ENCODE measurements around the gene ZNF214.

ZNF214 gene

GRCh38 chr11:7020183-7020917, at the start of gene ZNF214, which contains the start of gene NLRP14:
TSS of gene ZNF214 (minus strand) at chr11:7020346. CDS start at chr11:7002835, 17,511 bp downstream.
TSS of gene NLRP14 (plus strand) at chr11:7020479. CDS start at chr11:7038587, 18,108 bp downstream.
- peak; percentile 60 for DNase-seq

DNA sequence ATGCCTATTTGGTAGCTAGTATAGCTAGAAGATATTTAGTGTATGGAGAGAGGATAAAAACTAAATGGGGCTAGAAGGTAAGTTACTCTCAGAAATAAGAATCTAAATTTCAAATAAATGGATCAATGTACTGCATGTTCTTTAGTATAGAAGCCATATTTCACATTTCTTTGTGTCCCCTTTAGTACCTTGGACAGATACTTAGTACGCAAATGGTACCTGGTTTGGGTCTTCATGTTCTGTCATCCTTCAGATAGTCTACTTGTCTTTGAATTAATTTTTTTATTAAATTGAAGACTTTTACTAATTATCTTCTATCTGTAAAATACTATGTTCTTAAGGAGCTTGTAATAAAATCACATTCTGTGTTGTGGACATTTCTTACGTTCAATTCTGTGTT, 42.4 kb upstream of the ZNF214 start:
- DNase-seq = no peak

GRCh38 chr11:7060868-7061267, 40.7 kb upstream of the ZNF214 start:
- no peak for DNase-seq

DNA sequence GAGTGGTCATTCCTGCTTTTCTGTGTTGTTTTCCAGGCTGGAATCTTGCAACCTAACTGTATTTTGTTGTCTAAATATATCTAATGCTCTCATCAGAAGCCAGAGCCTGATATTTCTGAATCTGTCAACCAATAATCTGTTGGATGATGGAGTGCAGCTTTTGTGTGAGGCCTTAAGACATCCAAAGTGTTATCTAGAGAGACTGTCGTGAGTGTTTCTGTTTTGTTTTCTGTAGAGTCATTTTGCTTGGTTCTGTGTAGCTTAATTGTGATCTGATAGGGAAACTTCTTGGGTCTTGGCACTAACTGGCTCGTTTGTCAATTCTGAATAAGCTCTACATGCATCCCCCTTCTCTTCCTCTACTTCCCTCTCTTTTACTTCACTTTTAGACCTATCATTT, 37.5 kb upstream of the ZNF214 start:
- no peak for DNase-seq

GRCh38 chr11:7056828-7057513, 36.8 kb upstream of the ZNF214 start:
- DNase-seq = no peak

DNA sequence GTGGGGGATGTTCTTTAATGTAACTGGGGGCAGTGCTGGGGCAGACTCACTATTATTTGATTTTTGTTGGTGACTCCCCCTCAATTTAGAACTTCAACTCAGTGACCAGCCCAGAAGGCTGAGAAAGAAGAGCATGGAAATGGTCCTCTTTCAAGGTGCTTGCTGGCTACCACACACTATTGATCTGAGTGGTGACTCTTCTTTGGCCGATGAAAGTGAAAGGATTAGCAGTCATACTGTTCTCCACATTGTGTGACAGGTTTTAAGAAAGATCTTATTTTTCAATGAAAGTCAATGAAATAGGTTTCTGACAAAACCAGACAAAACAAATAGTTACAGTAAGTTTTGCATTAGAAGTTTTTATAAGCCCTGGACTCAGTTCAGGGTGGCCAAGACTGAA, 30.0 kb upstream of the ZNF214 start:
- no peak for DNase-seq

DNA sequence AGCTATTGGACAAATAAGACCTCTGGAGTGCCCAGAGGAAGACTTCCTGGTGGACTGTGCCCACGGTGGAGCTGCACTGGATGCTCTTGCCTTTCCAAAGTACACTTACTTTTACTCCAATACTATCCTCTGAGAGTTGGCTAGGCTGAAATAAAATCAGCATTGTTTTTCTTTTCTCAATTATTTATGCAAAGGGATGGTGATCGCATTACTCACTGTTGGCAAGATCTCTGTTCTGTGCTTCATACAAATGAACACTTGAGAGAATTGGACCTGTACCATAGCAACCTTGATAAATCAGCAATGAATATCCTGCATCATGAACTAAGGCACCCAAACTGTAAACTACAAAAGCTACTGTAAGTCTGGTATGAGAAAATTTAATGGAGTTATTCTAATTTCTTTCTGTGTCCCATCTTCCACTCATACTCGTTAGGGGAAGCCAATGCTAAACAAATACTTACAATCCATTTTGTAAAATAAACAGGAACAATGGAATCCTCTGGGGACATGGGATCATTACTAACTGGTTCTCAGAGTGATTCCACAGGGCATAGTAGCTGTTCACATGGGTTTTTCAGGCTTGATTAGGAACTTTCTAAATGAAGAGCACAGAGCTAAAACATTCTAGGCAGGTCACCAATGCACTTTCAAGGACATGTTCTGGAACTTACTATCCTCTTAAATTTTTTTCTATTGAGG, 26.5 kb upstream of the ZNF214 start:
- no peak for DNase-seq

GRCh38 chr11:7034019-7034418, 13.9 kb upstream of the ZNF214 start:
- DNase-seq = no peak

- DNase-seq = no peak
Measured at GRCh38 chr11:7032692-7033091, 12.5 kb upstream of the ZNF214 start.

- no peak for DNase-seq
Measured at GRCh38 chr11:7031471-7031871, 11.3 kb upstream of the ZNF214 start.

GRCh38 chr11:7030836-7031235, 10.7 kb upstream of the ZNF214 start:
- no peak for DNase-seq

DNA sequence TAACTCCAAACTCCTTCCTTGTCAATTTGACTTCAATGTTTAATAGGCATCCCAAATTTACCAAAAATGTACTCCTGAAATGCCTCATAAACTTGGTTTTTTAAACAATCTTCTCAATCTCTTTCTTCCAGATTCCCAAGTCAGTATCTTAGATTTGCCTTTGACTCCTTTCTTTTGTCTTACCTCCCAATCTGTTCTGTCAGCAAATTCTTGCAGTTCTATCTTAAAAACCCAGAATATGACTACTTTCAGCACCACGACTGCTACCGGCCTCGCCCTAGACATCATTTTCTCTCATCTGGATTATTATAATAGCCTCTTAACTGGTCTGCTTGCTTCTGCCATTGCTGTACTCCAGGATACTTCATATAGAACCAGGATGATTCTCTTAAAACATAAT, 8.0 kb upstream of the ZNF214 start:
- no peak for DNase-seq

GRCh38 chr11:7021318-7021717, 1.2 kb upstream of the ZNF214 start:
- peak; percentile 27 for DNase-seq

DNA sequence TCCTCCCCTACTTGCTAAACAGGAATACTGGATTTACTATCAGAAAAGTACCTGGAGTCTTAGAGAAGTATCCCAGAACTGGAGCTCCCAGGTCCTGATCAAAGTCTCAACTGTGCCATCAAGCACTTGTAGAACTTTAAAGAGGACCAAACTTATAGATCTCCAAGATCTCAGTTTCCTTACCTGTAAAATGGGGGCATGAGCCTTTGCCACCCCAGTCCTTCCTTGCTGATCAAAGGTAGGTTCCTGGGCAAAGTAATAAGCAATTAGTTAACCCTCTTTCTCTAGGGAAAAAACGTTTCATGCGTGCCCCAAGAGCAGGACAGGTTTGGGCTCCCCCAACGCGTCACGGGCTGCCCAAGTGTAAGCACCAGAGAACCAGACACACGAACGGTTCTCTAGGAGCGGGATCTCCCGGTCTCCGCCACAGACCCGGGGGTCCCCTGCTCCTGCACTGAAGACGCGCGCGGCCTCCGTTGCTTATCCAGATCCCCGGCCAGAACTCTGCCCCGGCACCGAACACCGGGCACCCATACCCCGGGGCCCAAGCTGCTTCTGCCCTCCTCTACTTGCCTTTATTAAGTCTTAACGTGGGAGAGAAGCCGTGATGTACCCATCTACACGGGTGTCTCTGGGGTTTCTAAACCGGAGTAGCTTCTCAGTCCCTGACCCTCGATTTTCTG, 505 bp downstream of the ZNF214 start:
- no peak for DNase-seq

DNA sequence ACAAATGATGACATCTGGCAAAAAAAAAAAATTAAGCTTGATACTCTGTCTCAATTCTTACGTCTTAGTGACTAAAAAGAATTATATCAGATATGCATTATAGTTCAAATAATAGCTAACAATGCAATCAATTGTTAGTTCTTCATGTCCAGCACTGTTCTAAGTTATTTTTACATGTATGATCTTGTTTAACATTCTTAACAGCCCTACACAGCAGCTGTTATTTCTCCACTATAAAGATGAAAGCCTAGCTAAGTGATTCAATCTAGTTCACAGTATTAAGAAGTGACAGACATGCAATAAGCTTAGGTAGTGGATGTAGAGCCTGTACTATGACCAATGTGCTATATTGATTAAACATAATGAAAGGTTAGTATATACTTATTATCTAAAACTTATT, 4.1 kb downstream of the ZNF214 start:
- DNase-seq = no peak

DNA sequence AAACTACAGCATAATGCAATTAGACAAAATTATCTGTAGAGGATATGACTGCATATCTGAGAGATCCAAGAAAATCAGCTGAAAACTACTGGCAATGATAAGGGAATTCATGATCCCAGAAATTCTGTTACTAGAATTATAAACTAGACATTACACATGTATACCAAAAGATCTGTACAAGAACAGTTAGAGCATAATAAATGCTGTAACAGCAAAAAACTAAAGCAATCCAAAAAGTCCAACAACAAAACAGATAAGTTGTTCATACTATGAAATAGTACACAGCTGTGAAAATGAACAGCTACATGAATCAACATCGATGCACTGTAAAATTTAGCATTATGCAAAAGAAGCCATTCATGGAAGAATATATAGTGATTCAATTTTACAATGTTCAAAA, 6.0 kb downstream of the ZNF214 start:
- DNase-seq = no peak

DNA sequence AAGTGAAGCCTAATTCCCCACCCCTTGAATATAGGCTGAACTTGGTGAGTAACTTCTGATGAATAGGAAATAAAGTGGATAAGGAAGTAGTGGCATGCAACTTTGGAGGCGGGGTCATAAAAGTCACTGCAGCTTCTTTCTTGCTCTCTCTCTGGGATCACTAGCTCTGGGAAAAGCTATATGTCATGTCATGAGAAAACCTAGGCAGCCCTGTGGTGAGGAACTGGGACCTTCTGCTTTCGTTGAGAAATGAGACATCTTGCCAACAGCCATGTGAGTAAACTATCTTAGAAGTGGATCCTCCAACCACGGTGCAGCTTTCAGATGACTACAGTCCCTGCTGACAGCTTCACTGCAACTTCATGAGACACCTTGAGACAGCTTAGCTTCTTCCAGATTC, 15.7 kb downstream of the ZNF214 start:
- no peak for DNase-seq

GRCh38 chr11:6995703-6996102, 24.4 kb downstream of the ZNF214 start:
- no peak for DNase-seq

DNA sequence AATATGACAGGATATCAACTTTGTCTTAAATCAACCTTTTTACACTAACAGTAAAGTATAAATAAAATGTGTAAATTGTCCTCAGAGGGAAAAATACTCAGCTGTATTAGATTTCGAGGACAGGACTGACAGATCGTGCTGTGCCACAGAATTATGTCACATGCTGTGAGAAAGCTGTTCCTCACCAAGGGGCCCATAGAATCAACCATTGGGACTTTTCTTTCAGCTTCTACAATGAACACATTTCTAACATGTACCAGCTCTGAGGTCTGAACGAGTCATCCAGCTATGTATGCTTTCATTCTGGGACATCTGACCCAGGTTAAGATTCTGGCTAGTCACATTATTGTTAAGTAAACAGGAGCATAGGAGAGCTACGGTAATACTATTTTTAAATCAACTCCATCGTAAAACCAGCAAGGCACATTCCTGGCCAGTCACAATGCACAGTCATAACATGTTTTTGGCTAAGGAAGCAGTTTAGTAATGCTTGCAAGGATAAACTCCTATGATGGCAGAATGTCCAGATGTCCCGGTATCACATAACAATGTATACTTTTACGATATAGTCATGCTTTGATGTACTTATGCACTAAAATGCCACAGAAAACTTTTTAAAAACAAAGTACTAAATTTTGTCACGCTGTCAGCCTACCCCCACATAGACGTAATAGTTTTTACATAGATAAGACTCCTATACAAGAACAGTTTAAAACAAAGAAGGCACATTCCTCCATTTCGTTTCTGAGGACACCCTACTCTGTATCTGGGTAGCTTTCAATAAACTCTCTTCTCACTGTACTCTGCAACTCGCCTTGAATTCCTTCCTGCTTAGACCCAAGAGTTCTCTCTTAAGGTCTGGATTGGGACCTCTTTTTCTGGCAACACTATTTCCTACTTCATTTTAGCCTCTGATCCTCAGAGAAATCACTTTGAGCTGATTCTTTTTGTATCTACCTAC, 27.4 kb downstream of the ZNF214 start:
- no peak for DNase-seq

DNA sequence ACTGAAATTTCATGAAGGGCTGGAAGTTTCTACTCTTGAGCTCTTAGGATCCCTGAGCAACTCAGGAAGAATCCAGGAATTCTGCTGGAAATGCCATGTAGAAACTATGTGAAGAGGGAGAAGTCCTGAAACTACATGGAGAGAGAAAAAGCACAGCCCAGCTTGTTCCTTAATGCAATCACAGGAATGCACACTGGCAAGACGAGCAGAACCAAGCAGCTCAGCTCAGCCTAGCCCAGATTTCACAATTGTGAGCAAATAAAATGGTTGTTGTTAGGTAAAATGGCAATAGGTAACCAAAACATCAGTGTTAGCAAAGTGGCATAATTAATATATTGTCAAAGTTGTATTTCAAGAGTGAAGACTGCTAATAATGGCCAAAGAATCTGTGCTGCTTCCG, 28.1 kb downstream of the ZNF214 start:
- no peak for DNase-seq

DNA sequence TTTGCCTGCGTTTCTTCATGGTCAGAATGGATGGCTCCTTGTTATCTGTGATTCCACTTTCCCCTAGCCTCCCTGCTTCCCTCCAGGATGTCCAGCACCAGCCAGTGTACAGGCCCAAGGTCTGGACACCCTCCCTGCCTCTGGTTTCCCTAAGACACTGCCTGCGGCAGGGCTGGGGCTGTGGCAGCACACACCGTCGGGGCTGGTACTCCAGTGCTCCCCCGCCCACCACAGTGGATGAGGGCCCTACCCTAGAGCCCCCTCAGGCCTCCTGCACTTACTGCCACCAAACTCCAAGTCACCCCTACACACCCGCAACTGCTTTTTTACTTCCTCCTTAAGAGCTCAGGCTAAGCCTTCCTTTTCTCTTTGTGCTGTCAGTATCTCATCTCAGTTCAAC, 28.9 kb downstream of the ZNF214 start:
- DNase-seq = no peak

- no peak for DNase-seq
Measured at GRCh38 chr11:6988506-6988905, 31.6 kb downstream of the ZNF214 start.

Data from NCI-H1436 (cell line).